PC-3 (cell line): Measurements from ENCODE around the gene LRRN4CL.

Source experiments
- CTCF ChIP-seq: fragments of 300-600 bp; sonication (generic); conservative IDR thresholded peaks from 2 replicates; pipeline ENCODE4 v1.5.1; 2017; ENCODE audit warnings: antibody characterized with exemption, low read depth, mild to moderate bottlenecking, low read length
- EZH2 ChIP-seq: fragments of 300-600 bp; sonication (generic); IDR thresholded peaks from one replicate; pipeline ENCODE4 v1.6.1; 2017; ENCODE audit warnings: antibody characterized with exemption, mild to moderate bottlenecking, low read length; ENCODE audit not compliant: unreplicated experiment

- TF ChIP-seq EZH2 = no peak
- TF ChIP-seq CTCF = no peak
Observed at GRCh38 chr11:62719302-62719978, 30.1 kb upstream of the LRRN4CL start.
